GM12891 (cell line): ENCODE data around the gene CHMP4B.

Experiments
- POLR2A ChIP-seq: IDR thresholded peaks from 2 replicates; pipeline ENCODE4 v1.6.1; 2011; ENCODE audit warnings: low read depth, low read length, control low read depth
- POLR2AphosphoS5 ChIP-seq: IDR thresholded peaks from 2 replicates; pipeline ENCODE4 v1.6.1; 2011; ENCODE audit warnings: low read depth, low read length, control low read depth
- SPI1 ChIP-seq: IDR thresholded peaks from 2 replicates; pipeline ENCODE4 v1.6.1; 2011; ENCODE audit warnings: low read depth, low read length, control low read depth
- TAF1 ChIP-seq: IDR thresholded peaks from 2 replicates; pipeline ENCODE4 v1.6.1; 2011; ENCODE audit warnings: low read depth, low read length, control low read depth

DNA sequence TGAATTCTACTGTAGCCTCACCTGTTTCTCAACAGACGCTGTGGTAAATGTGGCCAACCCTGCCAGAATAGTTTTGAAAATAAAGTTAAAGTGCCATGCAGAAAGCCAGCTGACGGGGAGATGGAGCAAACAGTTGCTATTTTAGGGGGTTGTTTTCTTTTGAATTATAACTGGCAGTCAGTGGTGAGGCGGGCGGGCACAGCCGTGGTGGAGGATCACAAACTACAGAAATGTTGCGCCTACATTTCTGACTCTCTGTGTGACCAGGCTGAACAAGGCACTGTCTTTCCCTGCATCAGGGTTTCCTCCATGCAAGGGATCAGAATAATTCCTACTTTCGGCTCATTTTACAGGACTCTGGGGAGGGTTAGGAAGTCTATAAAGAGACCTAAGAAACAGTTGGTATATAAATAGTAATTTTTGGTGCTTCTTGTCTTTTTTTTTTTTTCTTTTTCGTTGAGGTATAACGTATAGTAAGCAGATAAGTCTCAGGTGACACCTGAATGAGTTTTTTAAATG is 17.2 kb downstream of the CHMP4B start:
- TF ChIP-seq POLR2AphosphoS5 (no peak), POLR2A (no peak), TAF1 (no peak), SPI1 (no peak)
